Parathyroid adenoma (tissue), 2 donors: ENCODE results near the gene RCE1.

ENCODE experiments used
- H2AFZ ChIP-seq: fragments of 300-600 bp; sonication (generic); one replicate; pipeline ENCODE4 v1.7.0; 2017; ENCODE audit warnings: antibody characterized with exemption, mild to moderate bottlenecking
- H3K27ac ChIP-seq: fragments of 300-600 bp; sonication (generic); one replicate; pipeline ENCODE4 v1.7.0; 2017
- H3K27me3 ChIP-seq: fragments of 300-600 bp; sonication (generic); one replicate; pipeline ENCODE4 v1.7.0; 2017; ENCODE audit warnings: low read length; ENCODE audit not compliant: control insufficient read depth, insufficient read depth
- H3K36me3 ChIP-seq: fragments of 300-600 bp; sonication (generic); one replicate; pipeline ENCODE4 v1.7.0; 2017; ENCODE audit warnings: low read length; ENCODE audit not compliant: control insufficient read depth, insufficient read depth
- H3K4me1 ChIP-seq: fragments of 300-600 bp; sonication (generic); one replicate; pipeline ENCODE4 v1.7.0; 2017; ENCODE audit warnings: control low read depth
- H3K4me2 ChIP-seq: fragments of 300-600 bp; sonication (generic); one replicate; pipeline ENCODE4 v1.7.0; 2017; ENCODE audit warnings: low read length
- H3K4me3 ChIP-seq: fragments of 300-600 bp; sonication (generic); one replicate; pipeline ENCODE4 v1.7.0; 2017; ENCODE audit warnings: low read depth, low read length
- H3K79me2 ChIP-seq: fragments of 300-600 bp; sonication (generic); one replicate; pipeline ENCODE4 v1.7.0; 2017; ENCODE audit warnings: control low read depth
- H3K9ac ChIP-seq: fragments of 300-600 bp; sonication (generic); one replicate; pipeline ENCODE4 v1.7.0; 2017; ENCODE audit warnings: mild to moderate bottlenecking
- H3K9me3 ChIP-seq: fragments of 300-600 bp; sonication (generic); one replicate; pipeline ENCODE4 v1.7.0; 2017; ENCODE audit warnings: low read length; ENCODE audit not compliant: control insufficient read depth
- CTCF ChIP-seq: fragments of 300-600 bp; sonication (generic); IDR thresholded peaks from one replicate; pipeline ENCODE4 v1.7.0; 2017; ENCODE audit warnings: antibody characterized with exemption, mild to moderate bottlenecking
- donor health status: primary hyperparathyroidism.

The RCE1 gene

GRCh38 chr11:66814678-66815077 is 28.6 kb upstream of the RCE1 start:
- no peak overlapping the region for H3K4me2 ChIP-seq
- H3K27me3 ChIP-seq = no peaks in the 10 kb centered on the region
- TF ChIP-seq CTCF = no peak
- no peaks in the 10 kb centered on the region for H3K79me2 ChIP-seq
- no peaks in the 10 kb centered on the region for H3K4me1 ChIP-seq
- H3K36me3 ChIP-seq = no peaks in the 10 kb centered on the region
- H3K9ac ChIP-seq = no peak overlapping the region
- no peak overlapping the region for H3K4me3 ChIP-seq
- H3K9me3 ChIP-seq = no peaks in the 10 kb centered on the region
- H3K27ac ChIP-seq = no peak overlapping the region
- H2AFZ ChIP-seq = no peak overlapping the region

DNA sequence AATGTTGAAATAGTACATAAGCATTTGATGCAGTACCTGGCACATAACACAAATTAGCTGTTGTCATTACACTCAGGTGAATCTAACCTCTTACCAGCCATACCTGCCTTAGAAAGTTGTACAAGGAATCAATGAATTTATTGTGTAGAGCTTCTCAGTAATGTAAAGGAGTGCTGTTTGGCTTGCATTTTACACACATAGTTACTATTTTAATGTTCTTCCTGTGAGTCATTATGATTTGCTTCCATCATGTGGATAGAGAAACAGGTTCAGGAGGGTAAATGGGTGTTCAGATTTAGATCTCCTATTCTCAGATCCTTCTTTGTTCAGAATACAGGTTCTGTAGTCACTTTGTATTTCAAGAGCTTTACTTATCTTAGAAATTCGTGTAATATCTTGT is 27.6 kb upstream of the RCE1 start:
- H3K4me1 ChIP-seq = no peaks in the 10 kb centered on the region
- H3K36me3 ChIP-seq = no peaks in the 10 kb centered on the region
- no peak overlapping the region for H3K4me2 ChIP-seq
- no peak overlapping the region for H3K9ac ChIP-seq
- no peak overlapping the region for H3K27ac ChIP-seq
- no peak for TF ChIP-seq CTCF
- no peaks in the 10 kb centered on the region for H3K27me3 ChIP-seq
- H2AFZ ChIP-seq = no peak overlapping the region
- no peak overlapping the region for H3K4me3 ChIP-seq
- H3K9me3 ChIP-seq = no peaks in the 10 kb centered on the region
- H3K79me2 ChIP-seq = no peaks in the 10 kb centered on the region

DNA sequence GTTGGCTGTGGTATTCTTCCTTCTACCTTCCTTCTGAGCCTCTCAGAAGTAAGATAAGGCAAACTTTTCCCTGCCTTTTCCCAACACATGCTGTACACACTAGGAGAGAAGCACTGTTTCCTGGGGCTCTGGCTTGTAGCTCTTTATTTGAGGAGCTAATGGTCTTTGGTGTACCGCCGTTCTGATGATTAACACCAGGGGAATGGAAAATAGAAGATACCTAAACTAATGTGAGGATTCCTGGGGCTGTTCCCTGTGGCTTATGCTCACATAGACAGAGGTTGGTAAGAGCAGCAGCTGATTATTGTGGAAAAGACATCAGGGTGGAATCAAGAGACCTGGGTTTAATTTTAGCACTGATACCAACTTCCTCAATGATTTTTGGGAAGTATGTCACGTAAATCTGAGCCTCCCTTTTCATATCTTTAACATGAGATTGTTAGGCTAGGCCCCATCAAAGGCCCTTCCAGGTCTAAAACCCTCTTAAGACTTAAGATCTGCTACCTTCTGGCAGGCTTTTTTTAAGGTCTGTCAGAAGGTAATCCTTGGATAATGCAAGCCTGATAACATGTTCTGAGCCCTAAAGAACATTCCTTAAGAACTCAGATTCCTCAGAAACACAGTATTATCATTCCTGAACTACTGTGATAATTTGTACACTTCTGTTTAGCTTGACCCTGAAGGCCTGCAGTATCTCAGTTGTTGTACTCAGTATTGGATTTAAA is 24.8 kb upstream of the RCE1 start:
- no peak for TF ChIP-seq CTCF
- no peaks in the 10 kb centered on the region for H3K9me3 ChIP-seq
- H3K4me1 ChIP-seq = no peaks in the 10 kb centered on the region
- no peaks in the 10 kb centered on the region for H3K79me2 ChIP-seq
- no peak overlapping the region for H3K27ac ChIP-seq
- no peak overlapping the region for H3K4me3 ChIP-seq
- no peaks in the 10 kb centered on the region for H3K27me3 ChIP-seq
- no peak overlapping the region for H2AFZ ChIP-seq
- H3K9ac ChIP-seq = no peak overlapping the region
- no peak overlapping the region for H3K4me2 ChIP-seq
- no peaks in the 10 kb centered on the region for H3K36me3 ChIP-seq

GRCh38 chr11:66820381-66820780 is 22.9 kb upstream of the RCE1 start:
- Histone ChIP-seq H3K4me2 (no peak overlapping the region), H3K4me1 (no peaks in the 10 kb centered on the region), H3K9ac (no peak overlapping the region), H3K27me3 (no peaks in the 10 kb centered on the region), H3K9me3 (no peaks in the 10 kb centered on the region), H3K27ac (no peak overlapping the region), H3K36me3 (no peaks in the 10 kb centered on the region), H2AFZ (no peak overlapping the region), H3K4me3 (no peak overlapping the region), H3K79me2 (no peaks in the 10 kb centered on the region)
- TF ChIP-seq CTCF = no peak

DNA sequence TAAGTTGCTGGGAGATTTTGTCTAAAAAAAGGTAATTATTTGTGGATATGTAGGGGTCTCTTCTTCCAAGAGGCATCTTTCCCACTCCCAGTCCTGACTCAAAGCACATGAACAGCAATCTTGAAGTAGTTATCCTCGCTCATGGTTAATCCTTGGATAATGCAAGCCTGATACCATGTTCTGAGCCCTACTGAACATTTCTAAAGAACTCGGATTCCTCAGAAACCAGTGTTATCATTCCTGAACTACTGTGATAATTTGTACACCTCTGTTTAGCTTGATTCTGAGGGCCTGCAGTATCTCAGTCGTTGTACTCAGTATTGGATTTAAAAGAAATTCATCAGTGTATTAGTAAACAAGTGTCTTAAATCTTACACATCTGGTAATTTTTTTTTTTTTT is 22.3 kb upstream of the RCE1 start:
- Histone ChIP-seq H3K79me2 (no peaks in the 10 kb centered on the region), H3K9me3 (no peaks in the 10 kb centered on the region), H3K27ac (no peak overlapping the region), H3K9ac (no peak overlapping the region), H3K4me1 (no peaks in the 10 kb centered on the region), H3K27me3 (no peaks in the 10 kb centered on the region), H3K4me2 (no peak overlapping the region), H2AFZ (no peak overlapping the region), H3K4me3 (no peak overlapping the region), H3K36me3 (no peaks in the 10 kb centered on the region)
- no peak for TF ChIP-seq CTCF
